ENCODE measurements around the gene ITGA2. TPM values are rescaled to one million over a fixed set of nuclear protein-coding genes. Genes with fewer than 3 reads are reported as not detected.

ITGA2 gene
- polyA plus RNA-seq, 2 donors = 3.7 to 6.4 TPM

DNA sequence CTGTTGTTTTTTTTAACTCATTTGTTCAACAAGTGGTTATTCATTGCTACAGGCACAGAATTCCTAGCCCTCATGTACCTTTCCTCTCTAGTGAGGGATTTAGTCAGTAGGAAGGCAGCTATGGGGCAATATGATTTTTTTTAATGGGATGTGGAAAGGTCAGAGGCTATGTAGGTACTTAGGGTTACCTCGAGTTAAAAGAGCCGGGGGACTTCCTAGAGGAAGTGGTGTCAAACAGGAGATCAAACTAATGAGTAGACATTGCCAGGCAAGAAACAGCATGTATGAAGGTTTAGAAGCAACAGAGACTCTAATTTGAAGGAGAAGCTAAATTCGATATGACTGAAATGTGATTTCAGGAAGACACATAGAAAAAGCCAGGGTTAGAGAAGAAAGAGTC, 50.7 kb downstream of the ITGA2 start:
- Histone ChIP-seq H3K4me3 (ENCODE audit: low read depth in 1 of 2, low read length in 2 of 2) (no peak overlapping the region), H3K9me3 (ENCODE audit: control insufficient read depth in 2 of 2, insufficient read depth in 1 of 2, low read depth in 1 of 2, low read length in 1 of 2) (no peaks in the 10 kb centered on the region), H3K27me3 (ENCODE audit: control insufficient read depth in 1 of 2, insufficient read depth in 2 of 2, low read length in 2 of 2) (no peaks in the 10 kb centered on the region), H3K4me1 (ENCODE audit: control insufficient read depth in 2 of 2, insufficient read depth in 2 of 2, low read length in 1 of 2) (peaks cover 0 to 5% of the 10 kb centered on the region in 2 donors), H3K27ac (ENCODE audit: low read depth in 2 of 2, low read length in 1 of 2) (no peak overlapping the region), H3K36me3 (ENCODE audit: control insufficient read depth in 2 of 2, insufficient read depth in 2 of 2, low read length in 1 of 2) (no peaks in the 10 kb centered on the region)
- WGBS, 2 donors = 60 to 63% methylated on average over 3 of the region's 3 CpGs

DNA sequence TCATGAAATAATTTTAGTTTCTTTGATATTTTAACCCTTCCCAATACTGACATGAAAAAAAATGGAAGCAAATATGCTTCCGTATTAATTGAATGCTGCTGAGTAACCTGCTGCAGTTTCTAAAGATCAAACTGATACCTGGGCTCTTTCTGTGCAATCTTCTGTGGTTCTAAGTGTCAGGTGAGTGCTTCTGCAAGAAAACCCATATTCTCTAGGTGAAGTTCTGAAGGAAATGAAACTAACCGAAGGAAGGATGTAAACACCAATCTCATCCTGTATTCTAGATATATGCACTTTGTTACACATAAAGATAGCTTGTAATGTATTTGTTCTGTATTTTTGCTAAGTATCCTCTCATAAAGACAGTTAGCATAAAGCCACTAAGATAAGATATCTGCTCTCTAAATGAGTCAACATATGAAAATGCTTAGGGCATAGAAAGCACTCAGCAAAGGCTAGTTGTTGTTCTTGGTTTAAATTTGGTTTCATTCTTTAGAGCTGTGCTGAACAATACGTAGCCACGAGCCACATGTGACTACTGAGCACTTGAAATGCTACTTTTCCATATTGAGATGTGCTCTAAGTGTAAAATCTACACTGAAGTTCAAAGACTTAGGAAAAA, 52.0 kb downstream of the ITGA2 start:
- Histone ChIP-seq H3K27me3 (ENCODE audit: control insufficient read depth in 1 of 2, insufficient read depth in 2 of 2, low read length in 2 of 2) (no peaks in the 10 kb centered on the region), H3K4me1 (ENCODE audit: control insufficient read depth in 2 of 2, insufficient read depth in 2 of 2, low read length in 1 of 2) (peaks cover 0 to 5% of the 10 kb centered on the region in 2 donors)
- 41% methylated on average over 4 of the region's 4 CpGs for WGBS, 2 donors

DNA sequence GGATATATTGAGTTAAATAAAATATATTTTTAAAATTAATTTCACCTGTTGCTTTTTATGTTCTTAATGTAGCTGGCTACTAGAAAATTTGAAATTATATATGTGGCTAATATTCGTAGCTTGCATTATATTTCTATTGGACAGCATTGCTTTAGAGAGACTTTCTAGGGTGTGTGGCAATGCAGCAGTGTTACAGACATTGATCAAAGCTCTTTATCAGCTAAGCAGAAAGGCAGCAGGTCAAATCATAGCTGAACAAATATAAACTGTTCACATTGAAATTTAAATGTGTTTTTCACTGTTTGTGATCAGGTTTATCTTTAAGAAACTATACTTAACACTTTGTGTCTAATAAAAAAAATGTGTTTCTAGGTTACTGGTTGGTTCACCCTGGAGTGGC, 52.6 kb downstream of the ITGA2 start:
- Histone ChIP-seq H3K27me3 (ENCODE audit: control insufficient read depth in 1 of 2, insufficient read depth in 2 of 2, low read length in 2 of 2) (no peaks in the 10 kb centered on the region), H3K27ac (ENCODE audit: low read depth in 2 of 2, low read length in 1 of 2) (no peak overlapping the region), H3K4me1 (ENCODE audit: control insufficient read depth in 2 of 2, insufficient read depth in 2 of 2, low read length in 1 of 2) (peaks cover 0 to 5% of the 10 kb centered on the region in 2 donors), H3K36me3 (ENCODE audit: control insufficient read depth in 2 of 2, insufficient read depth in 2 of 2, low read length in 1 of 2) (no peaks in the 10 kb centered on the region), H3K4me3 (ENCODE audit: low read depth in 1 of 2, low read length in 2 of 2) (no peak overlapping the region), H3K9me3 (ENCODE audit: control insufficient read depth in 2 of 2, insufficient read depth in 1 of 2, low read depth in 1 of 2, low read length in 1 of 2) (no peaks in the 10 kb centered on the region)
- WGBS, 2 donors = 64 to 86% methylated on average over 1 of the region's 1 CpG

More for the DNA sequence above, 52.0 kb downstream of the ITGA2 start:
- H3K4me3 ChIP-seq (ENCODE audit: low read depth in 1 of 2, low read length in 2 of 2) = no peak overlapping the region
- H3K27ac ChIP-seq (ENCODE audit: low read depth in 2 of 2, low read length in 1 of 2) = no peak overlapping the region
- H3K36me3 ChIP-seq (ENCODE audit: control insufficient read depth in 2 of 2, insufficient read depth in 2 of 2, low read length in 1 of 2) = no peaks in the 10 kb centered on the region
- no peaks in the 10 kb centered on the region for H3K9me3 ChIP-seq (ENCODE audit: control insufficient read depth in 2 of 2, insufficient read depth in 1 of 2, low read depth in 1 of 2, low read length in 1 of 2)

DNA sequence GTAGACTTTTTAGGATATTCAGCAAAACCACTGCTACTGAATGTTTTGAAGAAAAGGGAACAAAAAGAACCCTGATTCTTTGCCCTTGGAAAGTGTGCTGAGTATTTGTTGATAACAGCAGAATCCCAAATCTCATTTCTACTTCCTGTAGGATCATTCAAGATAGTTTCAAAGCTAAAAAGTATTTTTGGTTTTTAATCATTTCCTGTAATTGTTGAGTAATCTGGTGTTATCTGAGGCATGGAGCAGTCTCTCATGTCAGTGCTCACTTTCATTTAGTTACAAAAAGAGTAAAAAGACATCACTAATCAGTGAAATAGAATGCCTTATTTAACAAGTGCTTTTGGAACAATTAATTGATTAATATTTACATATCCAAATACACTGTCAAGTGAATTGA, 56.1 kb downstream of the ITGA2 start:
- no peaks in the 10 kb centered on the region for H3K9me3 ChIP-seq (ENCODE audit: control insufficient read depth in 2 of 2, insufficient read depth in 1 of 2, low read depth in 1 of 2, low read length in 1 of 2)
- no peaks in the 10 kb centered on the region for H3K4me1 ChIP-seq (ENCODE audit: control insufficient read depth in 2 of 2, insufficient read depth in 2 of 2, low read length in 1 of 2)
- no peak overlapping the region for H3K4me3 ChIP-seq (ENCODE audit: low read depth in 1 of 2, low read length in 2 of 2)
- H3K36me3 ChIP-seq (ENCODE audit: control insufficient read depth in 2 of 2, insufficient read depth in 2 of 2, low read length in 1 of 2) = no peaks in the 10 kb centered on the region
- no peaks in the 10 kb centered on the region for H3K27me3 ChIP-seq (ENCODE audit: control insufficient read depth in 1 of 2, insufficient read depth in 2 of 2, low read length in 2 of 2)
- H3K27ac ChIP-seq (ENCODE audit: low read depth in 2 of 2, low read length in 1 of 2) = no peak overlapping the region

DNA sequence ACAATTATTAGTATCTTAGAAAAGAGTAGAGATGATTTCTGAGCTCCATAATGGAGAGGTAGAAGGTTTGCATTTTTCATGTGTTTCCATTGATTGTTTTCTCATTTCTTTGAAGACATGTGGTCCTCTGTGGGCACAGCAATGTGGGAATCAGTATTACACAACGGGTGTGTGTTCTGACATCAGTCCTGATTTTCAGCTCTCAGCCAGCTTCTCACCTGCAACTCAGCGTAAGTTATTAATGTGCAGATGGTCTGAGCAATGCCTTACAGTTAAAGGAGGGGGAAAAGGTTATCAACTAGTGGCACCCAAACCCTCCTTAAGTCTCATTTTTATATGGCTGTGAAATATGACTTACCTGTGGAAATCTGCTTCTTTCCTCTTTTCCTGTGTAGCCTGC, 59.1 kb downstream of the ITGA2 start:
- Histone ChIP-seq H3K27ac (ENCODE audit: low read depth in 2 of 2, low read length in 1 of 2) (no peak overlapping the region), H3K4me3 (ENCODE audit: low read depth in 1 of 2, low read length in 2 of 2) (no peak overlapping the region), H3K27me3 (ENCODE audit: control insufficient read depth in 1 of 2, insufficient read depth in 2 of 2, low read length in 2 of 2) (no peaks in the 10 kb centered on the region), H3K36me3 (ENCODE audit: control insufficient read depth in 2 of 2, insufficient read depth in 2 of 2, low read length in 1 of 2) (no peaks in the 10 kb centered on the region), H3K4me1 (ENCODE audit: control insufficient read depth in 2 of 2, insufficient read depth in 2 of 2, low read length in 1 of 2) (no peaks in the 10 kb centered on the region), H3K9me3 (ENCODE audit: control insufficient read depth in 2 of 2, insufficient read depth in 1 of 2, low read depth in 1 of 2, low read length in 1 of 2) (no peaks in the 10 kb centered on the region)
- WGBS, 2 donors = 88 to 89% methylated on average over 2 of the region's 2 CpGs

DNA sequence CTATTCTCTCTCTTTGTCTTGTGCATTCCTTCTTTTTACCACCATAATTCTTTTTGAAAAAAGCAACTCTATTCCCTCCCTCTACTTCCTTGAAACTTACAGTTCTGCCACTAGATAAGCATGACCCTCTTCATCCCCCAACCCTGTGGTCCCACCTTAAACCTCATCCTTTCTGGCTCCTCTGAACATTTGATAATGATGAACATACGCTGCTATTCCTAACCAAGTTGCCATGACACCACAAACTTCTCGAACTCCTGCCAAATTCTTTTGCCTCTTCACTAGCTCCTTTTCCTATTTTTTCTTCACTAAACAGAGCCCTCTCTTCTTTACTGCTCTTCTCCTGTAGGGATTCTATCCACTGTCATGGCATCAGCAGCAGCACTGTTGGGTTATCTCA, 63.3 kb downstream of the ITGA2 start:
- H3K9me3 ChIP-seq (ENCODE audit: control insufficient read depth in 2 of 2, insufficient read depth in 1 of 2, low read depth in 1 of 2, low read length in 1 of 2) = no peaks in the 10 kb centered on the region
- H3K4me3 ChIP-seq (ENCODE audit: low read depth in 1 of 2, low read length in 2 of 2) = no peak overlapping the region
- no peaks in the 10 kb centered on the region for H3K27me3 ChIP-seq (ENCODE audit: control insufficient read depth in 1 of 2, insufficient read depth in 2 of 2, low read length in 2 of 2)
- H3K36me3 ChIP-seq (ENCODE audit: control insufficient read depth in 2 of 2, insufficient read depth in 2 of 2, low read length in 1 of 2) = no peaks in the 10 kb centered on the region
- no peaks in the 10 kb centered on the region for H3K4me1 ChIP-seq (ENCODE audit: control insufficient read depth in 2 of 2, insufficient read depth in 2 of 2, low read length in 1 of 2)
- no peak overlapping the region for H3K27ac ChIP-seq (ENCODE audit: low read depth in 2 of 2, low read length in 1 of 2)
- 75 to 82% methylated on average over 2 of the region's 2 CpGs for WGBS, 2 donors

DNA sequence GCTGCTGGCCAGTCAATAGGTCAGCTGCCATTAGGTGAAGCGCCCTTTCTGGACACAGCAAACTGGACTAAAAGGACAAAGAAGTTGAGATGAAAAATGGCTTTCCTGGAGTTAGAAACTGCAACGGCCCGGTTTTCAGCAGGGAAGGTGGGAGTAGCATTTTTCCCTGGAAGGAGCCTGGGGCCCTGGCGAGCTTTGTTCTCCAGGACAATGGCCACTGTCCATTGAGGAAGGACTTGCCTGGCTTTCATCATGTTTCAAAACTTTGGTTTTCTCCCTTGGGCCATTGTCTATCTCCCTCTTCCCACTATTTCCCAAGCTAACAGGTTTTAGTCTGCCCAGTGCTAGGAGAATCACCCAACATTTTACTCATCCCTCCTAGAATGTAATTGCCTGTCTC, 64.2 kb downstream of the ITGA2 start:
- no peaks in the 10 kb centered on the region for H3K4me1 ChIP-seq (ENCODE audit: control insufficient read depth in 2 of 2, insufficient read depth in 2 of 2, low read length in 1 of 2)
- no peaks in the 10 kb centered on the region for H3K36me3 ChIP-seq (ENCODE audit: control insufficient read depth in 2 of 2, insufficient read depth in 2 of 2, low read length in 1 of 2)
- no peak overlapping the region for H3K27ac ChIP-seq (ENCODE audit: low read depth in 2 of 2, low read length in 1 of 2)
- WGBS, 2 donors = 88 to 94% methylated on average over 4 of the region's 4 CpGs
- no peaks in the 10 kb centered on the region for H3K27me3 ChIP-seq (ENCODE audit: control insufficient read depth in 1 of 2, insufficient read depth in 2 of 2, low read length in 2 of 2)
- no peak overlapping the region for H3K4me3 ChIP-seq (ENCODE audit: low read depth in 1 of 2, low read length in 2 of 2)
- H3K9me3 ChIP-seq (ENCODE audit: control insufficient read depth in 2 of 2, insufficient read depth in 1 of 2, low read depth in 1 of 2, low read length in 1 of 2) = no peaks in the 10 kb centered on the region

DNA sequence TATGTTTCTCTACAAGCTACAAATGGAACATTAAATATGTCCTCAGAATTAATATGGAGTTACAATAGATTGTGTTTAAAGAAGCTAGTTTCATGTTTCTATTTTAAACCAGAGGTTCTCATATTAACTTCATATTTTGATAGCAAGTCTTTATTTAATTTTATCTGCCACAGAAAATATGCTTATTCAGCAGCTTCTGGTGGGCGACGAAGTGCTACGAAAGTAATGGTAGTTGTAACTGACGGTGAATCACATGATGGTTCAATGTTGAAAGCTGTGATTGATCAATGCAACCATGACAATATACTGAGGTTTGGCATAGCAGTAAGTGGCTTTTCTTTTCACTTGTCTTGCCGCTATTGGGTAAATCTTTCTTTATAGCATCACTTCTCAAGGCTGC, 66.2 kb downstream of the ITGA2 start:
- Histone ChIP-seq H3K9me3 (ENCODE audit: control insufficient read depth in 2 of 2, insufficient read depth in 1 of 2, low read depth in 1 of 2, low read length in 1 of 2) (no peaks in the 10 kb centered on the region), H3K27ac (ENCODE audit: low read depth in 2 of 2, low read length in 1 of 2) (no peak overlapping the region), H3K4me1 (ENCODE audit: control insufficient read depth in 2 of 2, insufficient read depth in 2 of 2, low read length in 1 of 2) (no peaks in the 10 kb centered on the region), H3K36me3 (ENCODE audit: control insufficient read depth in 2 of 2, insufficient read depth in 2 of 2, low read length in 1 of 2) (peaks cover 0 to under 1% of the 10 kb centered on the region in 2 donors), H3K27me3 (ENCODE audit: control insufficient read depth in 1 of 2, insufficient read depth in 2 of 2, low read length in 2 of 2) (no peaks in the 10 kb centered on the region), H3K4me3 (ENCODE audit: low read depth in 1 of 2, low read length in 2 of 2) (no peak overlapping the region)
- WGBS, 2 donors = 80 to 86% methylated on average over 5 of the region's 5 CpGs

DNA sequence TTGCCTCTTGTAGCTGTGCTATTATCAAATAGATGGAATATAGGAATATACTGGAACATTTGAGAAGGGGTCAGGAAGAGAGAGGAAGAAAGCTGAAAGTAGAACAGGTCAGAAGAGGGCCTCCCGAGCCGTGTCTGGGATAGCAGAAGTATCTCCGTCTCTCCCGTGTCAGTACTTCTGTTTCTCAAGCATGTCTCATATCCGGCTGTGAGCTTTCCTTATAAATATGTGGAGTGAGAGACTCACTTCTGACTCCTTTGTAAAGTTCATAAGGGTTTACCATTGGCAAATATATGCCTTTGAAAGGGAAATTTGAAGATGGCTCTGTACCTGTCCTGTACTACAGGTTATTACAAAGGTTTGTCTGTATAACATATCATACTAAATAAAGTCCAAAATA, 70.1 kb downstream of the ITGA2 start:
- 94 to 95% methylated on average over 5 of the region's 5 CpGs for WGBS, 2 donors
- no peaks in the 10 kb centered on the region for H3K27me3 ChIP-seq (ENCODE audit: control insufficient read depth in 1 of 2, insufficient read depth in 2 of 2, low read length in 2 of 2)
- H3K4me3 ChIP-seq (ENCODE audit: low read depth in 1 of 2, low read length in 2 of 2) = no peak overlapping the region
- no peaks in the 10 kb centered on the region for H3K4me1 ChIP-seq (ENCODE audit: control insufficient read depth in 2 of 2, insufficient read depth in 2 of 2, low read length in 1 of 2)
- peaks cover 7 to 10% of the 10 kb centered on the region in 2 donors for H3K36me3 ChIP-seq (ENCODE audit: control insufficient read depth in 2 of 2, insufficient read depth in 2 of 2, low read length in 1 of 2)
- no peaks in the 10 kb centered on the region for H3K9me3 ChIP-seq (ENCODE audit: control insufficient read depth in 2 of 2, insufficient read depth in 1 of 2, low read depth in 1 of 2, low read length in 1 of 2)
- H3K27ac ChIP-seq (ENCODE audit: low read depth in 2 of 2, low read length in 1 of 2) = no peak overlapping the region

DNA sequence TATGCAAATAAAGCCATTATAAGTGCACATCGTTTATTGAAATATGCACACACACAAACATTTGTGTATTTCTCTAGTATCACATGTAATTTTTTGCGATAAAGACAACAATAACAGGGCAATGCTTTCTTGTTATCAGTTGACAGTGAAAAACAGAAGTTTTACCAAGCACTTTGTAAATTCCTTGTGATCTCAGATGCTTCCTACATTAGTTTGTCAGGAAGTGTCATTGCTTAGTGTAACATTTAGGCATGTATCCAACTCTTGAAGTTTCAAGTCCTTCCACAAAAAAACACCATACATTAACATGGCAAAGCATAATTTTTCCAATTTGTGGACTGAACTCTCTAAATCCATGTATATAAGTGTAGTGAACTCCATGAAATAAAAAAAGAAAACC, 74.0 kb downstream of the ITGA2 start:
- Histone ChIP-seq H3K4me3 (ENCODE audit: low read depth in 1 of 2, low read length in 2 of 2) (no peak overlapping the region), H3K27ac (ENCODE audit: low read depth in 2 of 2, low read length in 1 of 2) (no peak overlapping the region), H3K9me3 (ENCODE audit: control insufficient read depth in 2 of 2, insufficient read depth in 1 of 2, low read depth in 1 of 2, low read length in 1 of 2) (no peaks in the 10 kb centered on the region), H3K27me3 (ENCODE audit: control insufficient read depth in 1 of 2, insufficient read depth in 2 of 2, low read length in 2 of 2) (no peaks in the 10 kb centered on the region), H3K36me3 (ENCODE audit: control insufficient read depth in 2 of 2, insufficient read depth in 2 of 2, low read length in 1 of 2) (peaks cover 9 to 10% of the 10 kb centered on the region in 2 donors), H3K4me1 (ENCODE audit: control insufficient read depth in 2 of 2, insufficient read depth in 2 of 2, low read length in 1 of 2) (no peaks in the 10 kb centered on the region)
- WGBS, 2 donors = 84 to 88% methylated on average over 2 of the region's 2 CpGs
